ENCODE data around the gene LGSN. TPM values are rescaled to one million over a fixed set of nuclear protein-coding genes. Genes with fewer than 3 reads are reported as not detected.
"Not testable (repeated sequence)": the region's sequence is repeated elsewhere in the genome, so short reads cannot be mapped to it uniquely, and the experiment has no call there.

Gene LGSN
- total and polyA plus RNA-seq, 4 donors: 0.03 to 0.33 (median 0.22) TPM

- H3K27me3 ChIP-seq (ENCODE audit: control insufficient read depth in 4 of 4, insufficient read depth in 4 of 4, low read length in 3 of 4): no peaks in the 10 kb centered on the region
- no peak overlapping the region for H3K4me3 ChIP-seq (ENCODE audit: low read depth in 1 of 3, low read length in 3 of 3)
- no peak overlapping the region for H3K9ac ChIP-seq (ENCODE audit: low read depth in 1 of 2, low read length in 2 of 2)
- TF ChIP-seq NR2F2 (IDR thresholded peaks at IDR 0.05): no peak
- TF ChIP-seq JUND (IDR thresholded peaks at IDR 0.05): no peak
- no peak for TF ChIP-seq TAF1 (conservative IDR thresholded peaks at IDR 0.05)
- no peaks in the 10 kb centered on the region for H3K4me1 ChIP-seq (ENCODE audit: control insufficient read depth in 4 of 4, insufficient read depth in 4 of 4, low read length in 3 of 4)
- DNase-seq (ENCODE audit: low spot score): no peak
- WGBS: 68% methylated on average over 1 of the region's 1 CpG
- peaks cover 0 to 3% (median 0%) of the 10 kb centered on the region in 4 donors for H3K36me3 ChIP-seq (ENCODE audit: control insufficient read depth in 4 of 4, insufficient read depth in 3 of 4, low read depth in 1 of 4, low read length in 3 of 4)
- no peak overlapping the region for H3K27ac ChIP-seq (ENCODE audit: low read depth in 1 of 2, low read length in 2 of 2)
- no peaks in the 10 kb centered on the region for H3K9me3 ChIP-seq (ENCODE audit: control insufficient read depth in 4 of 4, low read length in 3 of 4)
These were observed 43.8 kb downstream of the LGSN start for GRCh38 chr6:63275953-63276352.

GRCh38 chr6:63274795-63275430 lies 44.9 kb downstream of the LGSN start:
- H3K9ac ChIP-seq (ENCODE audit: low read depth in 1 of 2, low read length in 2 of 2); H3K4me3 ChIP-seq (ENCODE audit: low read depth in 1 of 3, low read length in 3 of 3); H3K9me3 ChIP-seq (ENCODE audit: control insufficient read depth in 4 of 4, low read length in 3 of 4); H3K27me3 ChIP-seq (ENCODE audit: control insufficient read depth in 4 of 4, insufficient read depth in 4 of 4, low read length in 3 of 4); H3K4me1 ChIP-seq (ENCODE audit: control insufficient read depth in 4 of 4, insufficient read depth in 4 of 4, low read length in 3 of 4); H3K36me3 ChIP-seq (ENCODE audit: control insufficient read depth in 4 of 4, insufficient read depth in 3 of 4, low read depth in 1 of 4, low read length in 3 of 4); DNase-seq (ENCODE audit: low spot score); H3K27ac ChIP-seq (ENCODE audit: low read depth in 1 of 2, low read length in 2 of 2): not testable (repeated sequence)
- 96% methylated on average over 35 of the region's 35 CpGs for WGBS

GRCh38 chr6:63272397-63272796 lies 47.4 kb downstream of the LGSN start:
- Histone ChIP-seq H3K27ac (ENCODE audit: low read depth in 1 of 2, low read length in 2 of 2) (no peak overlapping the region), H3K27me3 (ENCODE audit: control insufficient read depth in 4 of 4, insufficient read depth in 4 of 4, low read length in 3 of 4) (no peaks in the 10 kb centered on the region), H3K36me3 (ENCODE audit: control insufficient read depth in 4 of 4, insufficient read depth in 3 of 4, low read depth in 1 of 4, low read length in 3 of 4) (no peaks in the 10 kb centered on the region), H3K9me3 (ENCODE audit: control insufficient read depth in 4 of 4, low read length in 3 of 4) (no peaks in the 10 kb centered on the region), H3K9ac (ENCODE audit: low read depth in 1 of 2, low read length in 2 of 2) (no peak overlapping the region), H3K4me1 (ENCODE audit: control insufficient read depth in 4 of 4, insufficient read depth in 4 of 4, low read length in 3 of 4) (peaks cover 0 to 2% (median 1%) of the 10 kb centered on the region in 4 donors), H3K4me3 (ENCODE audit: low read depth in 1 of 3, low read length in 3 of 3) (no peak overlapping the region)
- 7% methylated on average over 1 of the region's 1 CpG for WGBS
- DNase-seq (ENCODE audit: low spot score): no peak
- TF ChIP-seq RAD21 (IDR thresholded peaks at IDR 0.05) (peak; percentile 76 to 77), HNF4A (conservative IDR thresholded peaks at IDR 0.05) (no peak)
- TF ChIP-seq, protein P1, sequence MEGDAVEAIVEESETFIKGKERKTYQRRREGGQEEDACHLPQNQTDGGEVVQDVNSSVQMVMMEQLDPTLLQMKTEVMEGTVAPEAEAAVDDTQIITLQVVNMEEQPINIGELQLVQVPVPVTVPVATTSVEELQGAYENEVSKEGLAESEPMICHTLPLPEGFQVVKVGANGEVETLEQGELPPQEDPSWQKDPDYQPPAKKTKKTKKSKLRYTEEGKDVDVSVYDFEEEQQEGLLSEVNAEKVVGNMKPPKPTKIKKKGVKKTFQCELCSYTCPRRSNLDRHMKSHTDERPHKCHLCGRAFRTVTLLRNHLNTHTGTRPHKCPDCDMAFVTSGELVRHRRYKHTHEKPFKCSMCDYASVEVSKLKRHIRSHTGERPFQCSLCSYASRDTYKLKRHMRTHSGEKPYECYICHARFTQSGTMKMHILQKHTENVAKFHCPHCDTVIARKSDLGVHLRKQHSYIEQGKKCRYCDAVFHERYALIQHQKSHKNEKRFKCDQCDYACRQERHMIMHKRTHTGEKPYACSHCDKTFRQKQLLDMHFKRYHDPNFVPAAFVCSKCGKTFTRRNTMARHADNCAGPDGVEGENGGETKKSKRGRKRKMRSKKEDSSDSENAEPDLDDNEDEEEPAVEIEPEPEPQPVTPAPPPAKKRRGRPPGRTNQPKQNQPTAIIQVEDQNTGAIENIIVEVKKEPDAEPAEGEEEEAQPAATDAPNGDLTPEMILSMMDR (IDR thresholded peaks at IDR 0.05; ENCODE audit: low read depth, low read length, missing input control): peak; percentile 35

DNA sequence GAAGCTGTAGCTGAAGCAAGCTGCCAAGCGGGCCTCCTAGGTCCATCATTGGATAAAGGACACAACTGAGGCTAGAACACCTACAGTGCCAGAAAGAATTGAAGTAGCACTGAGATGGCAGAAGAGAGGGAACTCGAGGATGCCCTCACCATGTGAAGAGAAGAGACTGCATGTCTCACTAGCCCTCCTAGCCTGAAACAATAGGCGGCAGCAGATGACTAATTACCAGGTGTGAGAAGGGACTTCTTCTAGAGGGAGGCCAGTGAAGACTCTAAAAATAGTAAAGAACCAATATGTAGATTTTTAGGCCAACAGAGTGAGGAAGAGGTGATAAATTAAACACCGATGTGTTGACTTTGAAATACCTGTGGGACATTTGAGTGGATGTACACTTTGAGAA lies 50.3 kb downstream of the LGSN start:
- H3K4me3 ChIP-seq (ENCODE audit: low read depth in 1 of 3, low read length in 3 of 3): no peak overlapping the region
- H3K27me3 ChIP-seq (ENCODE audit: control insufficient read depth in 4 of 4, insufficient read depth in 4 of 4, low read length in 3 of 4): no peaks in the 10 kb centered on the region
- no peak overlapping the region for H3K27ac ChIP-seq (ENCODE audit: low read depth in 1 of 2, low read length in 2 of 2)
- no peak overlapping the region for H3K9ac ChIP-seq (ENCODE audit: low read depth in 1 of 2, low read length in 2 of 2)
- H3K9me3 ChIP-seq (ENCODE audit: control insufficient read depth in 4 of 4, low read length in 3 of 4): no peaks in the 10 kb centered on the region
- DNase-seq (ENCODE audit: low spot score): no peak
- peaks cover 0 to 2% (median 1%) of the 10 kb centered on the region in 4 donors for H3K4me1 ChIP-seq (ENCODE audit: control insufficient read depth in 4 of 4, insufficient read depth in 4 of 4, low read length in 3 of 4)
- H3K36me3 ChIP-seq (ENCODE audit: control insufficient read depth in 4 of 4, insufficient read depth in 3 of 4, low read depth in 1 of 4, low read length in 3 of 4): no peaks in the 10 kb centered on the region
- 70% methylated on average over 4 of the region's 4 CpGs for WGBS
- TF ChIP-seq NR2F2 (IDR thresholded peaks at IDR 0.05): no peak
- TF ChIP-seq, protein P1 (IDR thresholded peaks at IDR 0.05; ENCODE audit: low read depth, low read length, missing input control): no peak
- TF ChIP-seq, protein P2, sequence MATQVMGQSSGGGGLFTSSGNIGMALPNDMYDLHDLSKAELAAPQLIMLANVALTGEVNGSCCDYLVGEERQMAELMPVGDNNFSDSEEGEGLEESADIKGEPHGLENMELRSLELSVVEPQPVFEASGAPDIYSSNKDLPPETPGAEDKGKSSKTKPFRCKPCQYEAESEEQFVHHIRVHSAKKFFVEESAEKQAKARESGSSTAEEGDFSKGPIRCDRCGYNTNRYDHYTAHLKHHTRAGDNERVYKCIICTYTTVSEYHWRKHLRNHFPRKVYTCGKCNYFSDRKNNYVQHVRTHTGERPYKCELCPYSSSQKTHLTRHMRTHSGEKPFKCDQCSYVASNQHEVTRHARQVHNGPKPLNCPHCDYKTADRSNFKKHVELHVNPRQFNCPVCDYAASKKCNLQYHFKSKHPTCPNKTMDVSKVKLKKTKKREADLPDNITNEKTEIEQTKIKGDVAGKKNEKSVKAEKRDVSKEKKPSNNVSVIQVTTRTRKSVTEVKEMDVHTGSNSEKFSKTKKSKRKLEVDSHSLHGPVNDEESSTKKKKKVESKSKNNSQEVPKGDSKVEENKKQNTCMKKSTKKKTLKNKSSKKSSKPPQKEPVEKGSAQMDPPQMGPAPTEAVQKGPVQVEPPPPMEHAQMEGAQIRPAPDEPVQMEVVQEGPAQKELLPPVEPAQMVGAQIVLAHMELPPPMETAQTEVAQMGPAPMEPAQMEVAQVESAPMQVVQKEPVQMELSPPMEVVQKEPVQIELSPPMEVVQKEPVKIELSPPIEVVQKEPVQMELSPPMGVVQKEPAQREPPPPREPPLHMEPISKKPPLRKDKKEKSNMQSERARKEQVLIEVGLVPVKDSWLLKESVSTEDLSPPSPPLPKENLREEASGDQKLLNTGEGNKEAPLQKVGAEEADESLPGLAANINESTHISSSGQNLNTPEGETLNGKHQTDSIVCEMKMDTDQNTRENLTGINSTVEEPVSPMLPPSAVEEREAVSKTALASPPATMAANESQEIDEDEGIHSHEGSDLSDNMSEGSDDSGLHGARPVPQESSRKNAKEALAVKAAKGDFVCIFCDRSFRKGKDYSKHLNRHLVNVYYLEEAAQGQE (IDR thresholded peaks at IDR 0.05): no peak
- TF ChIP-seq FOXA2 (IDR thresholded peaks at IDR 0.05): no peak
- TF ChIP-seq HNF4A (conservative IDR thresholded peaks at IDR 0.05): no peak
- no peak for TF ChIP-seq YY1 (IDR thresholded peaks at IDR 0.05)
- TF ChIP-seq HNF4G (IDR thresholded peaks at IDR 0.05): no peak
- TF ChIP-seq ZBTB33 (IDR thresholded peaks at IDR 0.05): no peak
- TF ChIP-seq JUND (IDR thresholded peaks at IDR 0.05): no peak
- TF ChIP-seq SP1 (IDR thresholded peaks at IDR 0.05): no peak
- no peak for TF ChIP-seq GABPA (IDR thresholded peaks at IDR 0.05 in 1 of 2, conservative IDR thresholded peaks at IDR 0.05 in 1 of 2)
